ENCODE data around the gene DENND1A. TPM values are rescaled to one million over a fixed set of nuclear protein-coding genes. Genes with fewer than 3 reads are reported as not detected.

DENND1A gene
- total RNA-seq, 1 donor from 2014 or later = 48.1 TPM

GRCh38 chr9:123336449-123336848, 593.5 kb downstream of the DENND1A start:
- peaks cover 57% of the 10 kb centered on the region for H3K4me1 Mint-ChIP-seq
- Histone ChIP-seq H3K79me2 (ENCODE audit: low read depth) (no peaks in the 10 kb centered on the region), H3K27ac (no peak overlapping the region), H4K20me1 (ENCODE audit: low read depth) (no peaks in the 10 kb centered on the region), H3K36me3 (no peaks in the 10 kb centered on the region), H3K9ac (no peak overlapping the region), H3K9me3 (ENCODE audit: low read depth) (no peaks in the 10 kb centered on the region), H3K4me3 (no peak overlapping the region), H3K27me3 (no peaks in the 10 kb centered on the region), H3K4me2 (no peak overlapping the region), H3K4me1 (peaks cover 6% of the 10 kb centered on the region), H3F3A (ENCODE audit: low read depth) (no peaks in the 10 kb centered on the region), H2AFZ (replicated peaks) (no peak overlapping the region)
- no peak overlapping the region for H3K4me3 Mint-ChIP-seq
- H3K9me3 Mint-ChIP-seq = no peaks in the 10 kb centered on the region
- no peak overlapping the region for H3K27ac Mint-ChIP-seq
- no peak for DNase-seq (ENCODE audit: low spot score)
- H3K27me3 Mint-ChIP-seq (ENCODE audit: insufficient read depth, low read depth) = peaks cover 10% of the 10 kb centered on the region
- no peak for TF ChIP-seq CTCF (IDR thresholded peaks at IDR 0.05)
- TF ChIP-seq EZH2 (IDR thresholded peaks at IDR 0.05) = no peak
- TF ChIP-seq EZH2phosphoT487 (IDR thresholded peaks at IDR 0.05) = no peak
- H3K36me3 Mint-ChIP-seq = no peaks in the 10 kb centered on the region

DNA sequence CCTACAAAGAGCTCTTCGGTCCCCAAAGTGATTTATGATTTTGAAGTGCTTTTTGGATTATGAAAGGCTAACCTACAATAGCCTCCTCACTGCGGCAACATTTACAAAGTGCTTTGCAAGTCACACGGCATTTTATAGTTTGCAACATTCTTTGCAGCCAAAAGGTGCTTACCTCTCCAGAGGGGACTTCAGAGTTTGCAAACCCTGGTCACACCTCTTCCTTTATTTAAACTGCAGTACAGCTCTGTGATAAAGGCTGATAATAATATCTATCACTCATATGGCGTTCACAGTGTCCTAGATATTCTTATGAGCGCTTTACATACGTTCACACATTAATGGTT, 594.0 kb downstream of the DENND1A start:
- H4K20me1 ChIP-seq (ENCODE audit: low read depth) = no peaks in the 10 kb centered on the region
- TF ChIP-seq CTCF (IDR thresholded peaks at IDR 0.05) (no peak), EZH2 (IDR thresholded peaks at IDR 0.05) (no peak), EZH2phosphoT487 (IDR thresholded peaks at IDR 0.05) (no peak)
- Mint-ChIP-seq H3K27ac (peak overlapping the region; percentile 87), H3K4me3 (peak overlapping the region; percentile 5), H3K4me1 (peaks cover 57% of the 10 kb centered on the region), H3K36me3 (no peaks in the 10 kb centered on the region), H3K9me3 (no peaks in the 10 kb centered on the region), H3K27me3 (ENCODE audit: insufficient read depth, low read depth) (peaks cover 10% of the 10 kb centered on the region)
- no peak overlapping the region for H3K4me3 ChIP-seq
- H3K9ac ChIP-seq = no peak overlapping the region
- peaks cover 6% of the 10 kb centered on the region for H3K4me1 ChIP-seq
- H3K4me2 ChIP-seq = no peak overlapping the region
- no peaks in the 10 kb centered on the region for H3F3A ChIP-seq (ENCODE audit: low read depth)
- no peaks in the 10 kb centered on the region for H3K9me3 ChIP-seq (ENCODE audit: low read depth)
- no peak overlapping the region for H3K27ac ChIP-seq
- H2AFZ ChIP-seq (replicated peaks) = peak overlapping the region; percentile 51
- no peaks in the 10 kb centered on the region for H3K79me2 ChIP-seq (ENCODE audit: low read depth)
- H3K27me3 ChIP-seq = no peaks in the 10 kb centered on the region
- no peak for DNase-seq (ENCODE audit: low spot score)
- H3K36me3 ChIP-seq = no peaks in the 10 kb centered on the region

DNA sequence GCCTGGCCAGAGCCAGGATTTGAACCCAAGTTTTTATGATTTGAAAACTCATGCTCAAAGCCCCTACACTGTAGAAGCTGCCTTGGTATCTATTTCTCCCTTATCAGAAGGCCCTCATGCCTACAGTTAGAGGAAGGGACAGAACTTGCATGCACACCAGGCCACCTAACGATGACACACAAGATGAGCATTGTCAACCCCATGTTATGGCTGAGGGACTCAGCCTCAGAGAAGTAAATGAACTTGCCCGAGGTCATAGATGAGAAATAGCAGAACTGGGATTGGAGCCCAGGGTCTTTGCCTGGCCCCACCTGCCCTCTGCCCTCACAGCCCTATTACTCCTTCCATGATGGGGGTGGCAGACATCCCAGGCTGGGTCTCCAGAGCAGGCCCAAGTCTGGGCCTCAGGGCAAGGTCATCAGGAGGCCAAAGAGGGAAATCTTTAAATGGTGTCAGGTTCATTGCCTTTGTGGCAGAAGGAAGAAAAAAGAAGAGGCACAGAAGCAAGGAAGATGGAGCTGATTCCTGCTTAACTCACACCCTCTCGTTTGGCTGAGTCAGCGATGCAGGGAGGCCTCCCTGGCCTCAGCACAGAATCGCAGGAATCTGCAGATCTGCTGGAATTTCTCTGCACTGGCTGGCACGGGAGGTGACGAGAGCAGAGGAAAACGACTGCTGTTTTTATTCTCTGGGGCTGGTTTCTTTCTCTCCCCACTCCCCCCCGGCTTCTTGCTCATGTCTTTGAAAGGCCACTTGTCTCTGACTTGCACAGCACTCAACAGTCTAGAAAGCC, 594.5 kb downstream of the DENND1A start:
- H2AFZ ChIP-seq (replicated peaks) = peak overlapping the region; percentile 51

More for the DNA sequence above, 594.5 kb downstream of the DENND1A start:
- Mint-ChIP-seq H3K9me3 (no peaks in the 10 kb centered on the region), H3K36me3 (no peaks in the 10 kb centered on the region), H3K27ac (peak overlapping the region; percentile 87), H3K4me3 (peak overlapping the region; percentile 70), H3K27me3 (ENCODE audit: insufficient read depth, low read depth) (peaks cover 12% of the 10 kb centered on the region), H3K4me1 (peaks cover 54% of the 10 kb centered on the region)
- no peak overlapping the region for H3K4me2 ChIP-seq
- H3K4me3 ChIP-seq = no peak overlapping the region
- H3K79me2 ChIP-seq (ENCODE audit: low read depth) = no peaks in the 10 kb centered on the region
- peaks cover 6% of the 10 kb centered on the region for H3K4me1 ChIP-seq
- no peak for TF ChIP-seq EZH2phosphoT487 (IDR thresholded peaks at IDR 0.05)
- no peak for TF ChIP-seq CTCF (IDR thresholded peaks at IDR 0.05)
- TF ChIP-seq EZH2 (IDR thresholded peaks at IDR 0.05) = no peak
- no peak overlapping the region for H3K27ac ChIP-seq
- peak; percentile 52 for DNase-seq (ENCODE audit: low spot score)
- H3K9ac ChIP-seq = no peak overlapping the region
- H4K20me1 ChIP-seq (ENCODE audit: low read depth) = no peaks in the 10 kb centered on the region
- no peaks in the 10 kb centered on the region for H3F3A ChIP-seq (ENCODE audit: low read depth)
- H3K36me3 ChIP-seq = no peaks in the 10 kb centered on the region
- H3K27me3 ChIP-seq = no peaks in the 10 kb centered on the region
- H3K9me3 ChIP-seq (ENCODE audit: low read depth) = no peaks in the 10 kb centered on the region
